Esophagus squamous epithelium (tissue), 5 donors: ENCODE data around the gene PGK1. TPM values are rescaled to one million over a fixed set of nuclear protein-coding genes. Genes with fewer than 3 reads are reported as not detected.

ENCODE experiments used
- DNase-seq: peaks from one replicate; lab custom pipeline; 2025; lab: John Stamatoyannopoulos, UW
- H3K27ac ChIP-seq, 4 donors: fragments of 200-600 bp; sonication (generic); one replicate each; pipeline ENCODE4 v1.5.1; 2016 to 2019; ENCODE audit warnings: mild to moderate bottlenecking in 1 of 4
- H3K27me3 ChIP-seq, 4 donors: fragments of 200-600 bp; sonication (generic); 1 replicate in 3 of 4; 2 replicates in 1 of 4; pipeline versions ENCODE4 v1.5.1 to v1.6.0; 2017 to 2021; ENCODE audit warnings: antibody characterized with exemption in 1 of 4
- H3K36me3 ChIP-seq, 3 donors: fragments of 200-600 bp; sonication (generic); one replicate each; pipeline ENCODE4 v1.5.1; 2016 to 2019
- H3K4me1 ChIP-seq, 3 donors: fragments of 200-600 bp; sonication (generic); one replicate each; pipeline ENCODE4 v1.5.1; 2017 to 2019
- H3K4me3 ChIP-seq, 4 donors: fragments of 200-600 bp; sonication (generic); 1 replicate in 3 of 4; 2 replicates in 1 of 4; pipeline ENCODE4 v1.5.1; 2016 to 2019; ENCODE audit warnings: mild to moderate bottlenecking in 2 of 4, moderate library complexity in 1 of 4
- H3K9me3 ChIP-seq, 3 donors: fragments of 200-600 bp; sonication (generic); one replicate each; pipeline ENCODE4 v1.5.1; 2016 to 2019
- POLR2A ChIP-seq, 4 donors: fragments of 450-650 bp; IDR thresholded peaks; one replicate each; pipeline ENCODE4 v1.6.1; 2017; ENCODE audit warnings: antibody characterized with exemption in 4 of 4, mild to moderate bottlenecking in 4 of 4, moderate library complexity in 3 of 4
- WGBS, 2 donors: methylation state at CpG; one replicate each; pipeline ENCODE4 v1.1.5; 2018; 5-methylcytosine and 5-hydroxymethylcytosine counted together
- intact Hi-C: fragments of 100-400 bp; cut with DNase I; formaldehyde crosslinking; loops from one replicate; pipeline ENCODE4 v1.15.0; 2022
- total RNA-seq, 4 donors: library from RNA; depleted of rRNA; stranded (reverse); fragments of >200 nt; gene quantifications; one replicate each; pipeline ENCODE4 v1.1.0, GENCODE V29; 2016
- TF ChIP-seq, protein P1 (sequence below), 6 experiments: fragments of 450-650 bp in 4 of 6; fragments of 200-600 bp in 2 of 6; sonication (generic) in 2 of 6; IDR thresholded peaks; one replicate each; pipeline ENCODE4 v1.5.1; 2016 to 2019; ENCODE audit warnings: antibody characterized with exemption in 6 of 6, mild to moderate bottlenecking in 4 of 6, moderate library complexity in 4 of 6
- donor health status: DM: yes; HTN: yes; CAD: no.

PGK1 gene
- total RNA-seq, 4 donors from 2014 or later, result 179 to 377 (median 336) TPM

GRCh38 chrX:78165425-78165824, 61.4 kb downstream of the PGK1 start:
- no peak for DNase-seq
- intact Hi-C loops, result no loop called here
- Histone ChIP-seq H3K27me3 (no peaks in the 10 kb centered on the region), H3K27ac (no peak overlapping the region), H3K9me3 (no peaks in the 10 kb centered on the region), H3K4me1 (no peaks in the 10 kb centered on the region), H3K4me3 (no peak overlapping the region), H3K36me3 (no peaks in the 10 kb centered on the region)
- WGBS, 2 donors, result 44 to 54% methylated on average over 1 of the region's 1 CpG
- TF ChIP-seq, protein P1, sequence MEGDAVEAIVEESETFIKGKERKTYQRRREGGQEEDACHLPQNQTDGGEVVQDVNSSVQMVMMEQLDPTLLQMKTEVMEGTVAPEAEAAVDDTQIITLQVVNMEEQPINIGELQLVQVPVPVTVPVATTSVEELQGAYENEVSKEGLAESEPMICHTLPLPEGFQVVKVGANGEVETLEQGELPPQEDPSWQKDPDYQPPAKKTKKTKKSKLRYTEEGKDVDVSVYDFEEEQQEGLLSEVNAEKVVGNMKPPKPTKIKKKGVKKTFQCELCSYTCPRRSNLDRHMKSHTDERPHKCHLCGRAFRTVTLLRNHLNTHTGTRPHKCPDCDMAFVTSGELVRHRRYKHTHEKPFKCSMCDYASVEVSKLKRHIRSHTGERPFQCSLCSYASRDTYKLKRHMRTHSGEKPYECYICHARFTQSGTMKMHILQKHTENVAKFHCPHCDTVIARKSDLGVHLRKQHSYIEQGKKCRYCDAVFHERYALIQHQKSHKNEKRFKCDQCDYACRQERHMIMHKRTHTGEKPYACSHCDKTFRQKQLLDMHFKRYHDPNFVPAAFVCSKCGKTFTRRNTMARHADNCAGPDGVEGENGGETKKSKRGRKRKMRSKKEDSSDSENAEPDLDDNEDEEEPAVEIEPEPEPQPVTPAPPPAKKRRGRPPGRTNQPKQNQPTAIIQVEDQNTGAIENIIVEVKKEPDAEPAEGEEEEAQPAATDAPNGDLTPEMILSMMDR (IDR thresholded peaks at IDR 0.05), result no peak
- TF ChIP-seq POLR2A (IDR thresholded peaks at IDR 0.05), result no peak

GRCh38 chrX:78168065-78168464, 64.0 kb downstream of the PGK1 start:
- intact Hi-C loops, result no loop called here
- Histone ChIP-seq H3K27ac (no peak overlapping the region), H3K9me3 (no peaks in the 10 kb centered on the region), H3K4me1 (no peaks in the 10 kb centered on the region), H3K36me3 (no peaks in the 10 kb centered on the region), H3K27me3 (no peaks in the 10 kb centered on the region), H3K4me3 (no peak overlapping the region)
- no peak for DNase-seq
- no peak for TF ChIP-seq POLR2A (IDR thresholded peaks at IDR 0.05)
- TF ChIP-seq, protein P1 (IDR thresholded peaks at IDR 0.05), result no peak

Other genes starting within 250 kb of the PGK1 start
- gene MAGT1, start 208.8 kb upstream of the PGK1 start, total RNA-seq, result 10 to 100 TPM; 31.0 to 51.2 (median 38.4) TPM
- gene COX7B, start 204.8 kb upstream of the PGK1 start, total RNA-seq, result 100 to 1,000 TPM; 557 to 908 (median 740) TPM
- 10 to 100 TPM in 3 of 4 donors, 1 to 10 TPM in 1; 9.4 to 14.7 (median 11.1) TPM for gene ATP7A, start 193.6 kb upstream of the PGK1 start, total RNA-seq
- gene PGAM4, start 134.6 kb upstream of the PGK1 start, total RNA-seq, result not detected
- 10 to 100 TPM in 3 of 4 donors, 1 to 10 TPM in 1; 6.6 to 25.2 (median 16.5) TPM for gene TAF9B, start 35.4 kb downstream of the PGK1 start, total RNA-seq
- 1 to 10 TPM in 1 of 4 donors, under 1 TPM in 3; 0.26 to 4.8 (median 0.85) TPM for gene CYSLTR1, start 223.4 kb downstream of the PGK1 start, total RNA-seq